HG03565 (cell line): Measurements from ENCODE around the gene DMXL1.

ENCODE experiments used
- ATAC-seq: cut with Tn5 transposase; IDR thresholded peaks from one replicate; pipeline ENCODE4 v1.9.1; 2021; ENCODE audit warnings: mild to moderate bottlenecking, moderate library complexity; ENCODE audit not compliant: unreplicated experiment

The DMXL1 gene

GRCh38 chr5:119070828-119071560 lies at the start of gene DMXL1:
TSS of gene DMXL1 (plus strand) at chr5:119071087. CDS start at chr5:119071570, 483 bp downstream.
- ATAC-seq: peak; percentile 78

- no peak for ATAC-seq
Measured at GRCh38 chr5:119021149-119021732, 49.6 kb upstream of the DMXL1 start.

- peak; percentile 73 for ATAC-seq
Measured at GRCh38 chr5:119022017-119022745, 48.7 kb upstream of the DMXL1 start.

GRCh38 chr5:119022773-119023172 lies 48.1 kb upstream of the DMXL1 start:
- no peak for ATAC-seq

- ATAC-seq: no peak
Measured at GRCh38 chr5:119028575-119028974, 42.3 kb upstream of the DMXL1 start.

GRCh38 chr5:119031011-119031886 lies 39.6 kb upstream of the DMXL1 start:
- ATAC-seq: peak; percentile 67

GRCh38 chr5:119031905-119032304 lies 39.0 kb upstream of the DMXL1 start:
- peak; percentile 43 for ATAC-seq

GRCh38 chr5:119032656-119033055 lies 38.2 kb upstream of the DMXL1 start:
- ATAC-seq: peak; percentile 26

- no peak for ATAC-seq
Measured at GRCh38 chr5:119033135-119033534, 37.8 kb upstream of the DMXL1 start.

GRCh38 chr5:119036101-119036762 lies 34.7 kb upstream of the DMXL1 start:
- ATAC-seq: no peak

GRCh38 chr5:119037496-119038215 lies 33.2 kb upstream of the DMXL1 start:
- no peak for ATAC-seq

- ATAC-seq: no peak
Measured at GRCh38 chr5:119048246-119048645, 22.6 kb upstream of the DMXL1 start.

- ATAC-seq: no peak
Measured at GRCh38 chr5:119049824-119050449, 20.9 kb upstream of the DMXL1 start.

GRCh38 chr5:119054101-119054500 lies 16.8 kb upstream of the DMXL1 start:
- no peak for ATAC-seq

GRCh38 chr5:119055294-119055693 lies 15.6 kb upstream of the DMXL1 start:
- ATAC-seq: no peak

- no peak for ATAC-seq
Measured at GRCh38 chr5:119058979-119059529, 11.8 kb upstream of the DMXL1 start.

- ATAC-seq: no peak
Measured at GRCh38 chr5:119059740-119060255, 11.1 kb upstream of the DMXL1 start.

GRCh38 chr5:119063579-119064379 lies 7.1 kb upstream of the DMXL1 start:
- peak; percentile 74 for ATAC-seq
